Cortex of kidney (tissue), 1 donor: Measurements from ENCODE around the gene YIF1B.

Experiments
- DNase-seq: peaks from one replicate; lab custom pipeline; 2025; lab: John Stamatoyannopoulos, UW

YIF1B gene

DNA sequence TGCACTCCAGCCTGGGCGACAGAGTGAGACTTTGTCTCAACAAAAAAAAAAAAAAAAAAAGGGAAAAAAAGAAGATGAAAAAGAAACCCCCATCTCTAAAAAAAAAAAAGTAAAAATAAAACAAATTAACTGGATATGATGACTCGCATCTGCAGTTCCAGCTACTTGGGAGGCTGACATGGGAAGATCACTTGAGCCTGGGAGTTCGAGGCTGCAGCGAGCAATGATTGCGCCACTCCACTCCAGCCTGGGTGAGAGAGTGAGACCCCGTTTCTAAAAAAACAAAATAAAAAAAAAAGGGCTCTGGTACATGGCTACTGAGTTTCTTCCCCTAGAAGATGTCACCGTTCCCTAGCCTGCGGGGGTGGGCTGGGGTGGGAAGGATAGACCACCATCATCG, 17.5 kb upstream of the YIF1B start:
- no peak for DNase-seq

DNA sequence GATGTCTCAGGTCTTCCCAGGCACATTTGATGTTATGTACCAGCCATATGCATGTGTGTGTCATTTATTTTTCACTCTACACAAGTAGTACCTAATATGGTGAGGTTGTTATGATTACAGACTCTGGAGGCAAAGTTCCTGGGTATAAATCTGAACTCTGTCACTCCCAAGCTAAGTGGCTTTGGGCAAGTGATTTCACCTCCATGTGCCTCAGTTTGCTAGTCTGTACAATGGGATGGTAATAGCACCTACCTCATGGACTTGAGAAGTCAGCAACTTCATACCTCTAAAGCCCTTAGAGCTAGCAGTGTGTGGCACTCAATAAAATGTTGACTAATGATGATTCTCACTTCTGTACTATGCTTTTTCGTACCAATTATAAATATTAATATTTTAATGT, 16.0 kb upstream of the YIF1B start:
- no peak for DNase-seq

DNA sequence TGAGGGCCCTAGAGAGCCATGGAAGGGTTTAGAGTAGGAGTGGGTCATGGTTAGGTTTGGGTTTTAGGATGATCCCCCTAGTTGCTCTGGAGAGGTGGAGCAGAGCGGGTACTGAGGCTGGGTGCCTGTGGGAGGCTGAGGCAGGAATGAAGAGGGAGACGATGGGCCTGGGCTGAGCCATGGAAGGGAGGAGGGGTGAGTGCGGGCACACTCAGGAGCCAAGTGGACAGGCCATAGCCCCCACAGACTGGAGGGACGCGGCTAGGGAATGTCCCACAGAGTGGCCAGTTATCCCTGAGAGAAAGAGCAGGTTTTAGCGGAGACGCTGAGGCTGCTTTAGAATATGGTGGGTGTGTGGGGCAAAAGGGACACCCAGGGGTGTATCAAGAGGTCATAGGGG, 13.9 kb upstream of the YIF1B start:
- no peak for DNase-seq

DNA sequence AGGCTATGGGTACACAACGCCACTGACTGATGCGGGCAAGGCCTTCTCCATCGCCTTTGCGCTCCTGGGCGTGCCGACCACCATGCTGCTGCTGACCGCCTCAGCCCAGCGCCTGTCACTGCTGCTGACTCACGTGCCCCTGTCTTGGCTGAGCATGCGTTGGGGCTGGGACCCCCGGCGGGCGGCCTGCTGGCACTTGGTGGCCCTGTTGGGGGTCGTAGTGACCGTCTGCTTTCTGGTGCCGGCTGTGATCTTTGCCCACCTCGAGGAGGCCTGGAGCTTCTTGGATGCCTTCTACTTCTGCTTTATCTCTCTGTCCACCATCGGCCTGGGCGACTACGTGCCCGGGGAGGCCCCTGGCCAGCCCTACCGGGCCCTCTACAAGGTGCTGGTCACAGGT, 10.8 kb upstream of the YIF1B start:
- no peak for DNase-seq

DNA sequence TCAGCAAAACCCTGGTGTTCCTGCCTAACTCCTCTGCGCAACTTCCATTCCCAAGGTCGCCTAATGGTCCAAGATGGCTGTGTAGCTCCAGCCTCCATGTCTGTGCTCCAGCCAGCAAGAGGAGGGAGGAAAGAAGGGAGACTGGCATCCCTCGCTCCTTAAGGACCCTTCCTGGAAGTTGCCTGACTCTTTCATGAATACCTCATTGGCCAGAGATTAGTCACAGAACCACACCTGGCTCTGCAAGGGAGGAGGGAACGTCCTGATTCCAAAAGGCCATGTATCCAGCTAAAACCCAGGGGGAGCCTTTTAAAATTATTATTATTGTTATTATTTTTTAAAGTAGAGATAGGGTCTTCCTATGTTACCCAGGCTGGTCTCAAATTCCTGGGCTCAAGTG, 8.7 kb upstream of the YIF1B start:
- no peak for DNase-seq

DNA sequence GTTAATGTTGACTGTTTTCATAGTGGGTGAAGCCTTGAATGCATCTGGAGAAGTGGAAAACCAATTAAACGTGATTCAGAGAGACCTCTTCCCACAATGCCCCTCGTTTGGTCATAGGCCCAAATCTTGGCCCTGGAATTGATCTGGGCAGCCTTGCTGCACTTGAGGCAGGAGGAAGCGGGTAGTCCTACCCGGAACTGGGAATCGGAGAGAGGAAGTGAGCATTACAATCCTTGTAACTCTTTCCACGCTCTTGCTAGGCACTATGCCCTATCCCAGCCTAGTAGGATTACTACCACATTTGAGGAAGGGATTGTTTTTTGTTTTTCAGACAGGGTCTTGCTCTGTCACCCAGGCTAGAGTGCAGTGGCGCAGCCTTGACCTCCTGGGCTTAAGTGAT, 7.5 kb upstream of the YIF1B start:
- DNase-seq: no peak

DNA sequence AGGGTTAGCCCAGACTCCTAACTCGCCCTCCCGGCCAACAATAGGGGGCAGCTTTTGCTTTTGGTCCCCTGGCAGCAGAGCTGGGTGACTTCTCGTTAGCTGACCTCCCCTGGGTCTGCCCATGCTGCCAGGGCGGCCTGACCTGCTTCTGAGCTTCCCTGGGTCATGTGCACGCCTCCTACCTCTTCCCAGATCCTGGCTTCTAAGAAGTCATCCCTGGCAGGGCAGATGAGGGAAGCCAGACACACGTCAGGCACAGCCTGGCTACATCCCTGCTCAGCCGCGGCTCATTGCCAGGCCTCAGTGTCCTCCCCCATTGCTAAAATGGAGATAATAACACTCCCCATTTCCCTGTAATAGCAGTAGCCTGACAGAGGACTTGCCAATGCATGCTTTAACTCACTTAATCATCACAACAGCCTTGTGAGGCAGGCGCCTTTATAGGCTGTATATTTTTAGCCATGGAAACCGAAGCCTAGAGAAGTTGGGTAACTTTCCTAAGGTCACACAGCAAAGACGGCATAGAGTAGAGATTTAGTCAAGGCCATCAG, 6.0 kb upstream of the YIF1B start:
- DNase-seq: no peak

DNA sequence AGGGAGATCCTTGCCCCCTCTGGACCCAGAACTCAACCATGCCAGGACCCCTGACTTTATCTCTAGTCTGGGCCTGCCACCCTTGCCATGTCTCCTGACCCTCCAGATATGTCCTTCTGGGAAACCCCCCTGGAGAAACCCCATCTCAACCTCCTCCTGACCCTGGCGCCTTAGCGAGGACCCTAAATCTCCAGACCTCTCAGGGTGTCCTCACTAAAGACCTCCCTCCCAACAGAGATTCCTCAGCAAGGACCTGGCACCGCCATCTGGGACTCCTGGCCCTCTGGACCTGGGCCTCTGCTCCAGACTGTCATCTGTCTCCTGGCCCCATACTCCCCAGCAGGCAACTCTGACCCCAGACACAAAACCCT, 5.2 kb upstream of the YIF1B start:
- no peak for DNase-seq

DNA sequence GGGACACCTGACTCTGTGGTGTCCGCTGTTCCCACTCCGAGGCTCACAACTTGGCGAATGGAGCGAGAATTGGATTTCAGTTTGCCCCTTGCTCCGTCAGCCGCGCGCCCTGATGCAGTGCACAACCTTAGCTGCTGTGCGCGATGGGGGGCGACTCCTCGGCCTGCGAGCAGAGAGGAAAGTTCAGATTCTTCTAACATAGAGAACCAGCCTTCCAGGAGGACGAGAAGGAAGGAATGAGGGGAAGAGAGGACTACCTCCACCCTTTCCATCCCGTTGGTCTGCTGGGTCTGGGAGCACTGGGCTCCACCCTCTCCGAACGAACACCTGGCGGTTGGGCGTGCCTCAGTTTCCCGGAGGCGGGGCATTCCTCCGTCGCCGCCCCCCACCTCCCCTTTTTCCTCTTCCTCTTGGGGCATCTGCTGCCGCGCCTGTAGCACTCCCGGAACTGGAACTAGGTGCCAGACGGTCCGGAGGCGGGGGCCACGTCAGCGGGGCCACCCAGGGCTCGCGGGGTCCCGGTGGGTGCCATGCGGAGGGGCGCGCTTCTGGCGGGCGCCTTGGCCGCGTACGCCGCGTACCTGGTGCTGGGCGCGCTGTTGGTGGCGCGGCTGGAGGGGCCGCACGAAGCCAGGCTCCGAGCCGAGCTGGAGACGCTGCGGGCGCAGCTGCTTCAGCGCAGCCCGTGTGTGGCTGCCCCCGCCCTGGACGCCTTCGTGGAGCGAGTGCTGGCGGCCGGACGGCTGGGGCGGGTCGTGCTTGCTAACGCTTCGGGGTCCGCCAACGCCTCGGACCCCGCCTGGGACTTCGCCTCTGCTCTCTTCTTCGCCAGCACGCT, 3.9 kb upstream of the YIF1B start, which contains the start of gene KCNK6:
Gene KCNK6 (plus strand): TSS at position 425 of the 838 bp plus-strand sequence. CDS start 106 bp downstream, at position 531.
- no peak for DNase-seq

DNA sequence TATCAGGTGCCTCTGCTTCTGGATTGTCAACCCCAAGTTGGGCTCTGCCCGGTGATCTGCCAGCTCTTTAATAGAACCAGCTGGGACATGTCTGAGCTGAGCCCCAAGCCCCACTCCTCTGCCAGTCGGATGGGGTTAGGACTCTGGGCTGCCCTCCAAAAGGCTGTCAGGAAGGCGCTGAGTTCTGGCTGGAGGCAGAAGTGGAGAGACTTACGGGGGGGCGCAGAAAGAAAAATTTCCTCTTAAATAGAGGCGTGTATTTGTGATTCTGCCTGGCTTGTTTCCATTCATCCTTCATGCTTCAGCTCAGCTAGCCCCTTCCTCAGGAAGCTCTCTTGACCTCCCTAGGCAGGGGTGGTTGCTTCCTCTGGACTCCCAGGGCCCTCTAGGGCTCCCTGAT, 2.9 kb upstream of the YIF1B start:
- no peak for DNase-seq

DNA sequence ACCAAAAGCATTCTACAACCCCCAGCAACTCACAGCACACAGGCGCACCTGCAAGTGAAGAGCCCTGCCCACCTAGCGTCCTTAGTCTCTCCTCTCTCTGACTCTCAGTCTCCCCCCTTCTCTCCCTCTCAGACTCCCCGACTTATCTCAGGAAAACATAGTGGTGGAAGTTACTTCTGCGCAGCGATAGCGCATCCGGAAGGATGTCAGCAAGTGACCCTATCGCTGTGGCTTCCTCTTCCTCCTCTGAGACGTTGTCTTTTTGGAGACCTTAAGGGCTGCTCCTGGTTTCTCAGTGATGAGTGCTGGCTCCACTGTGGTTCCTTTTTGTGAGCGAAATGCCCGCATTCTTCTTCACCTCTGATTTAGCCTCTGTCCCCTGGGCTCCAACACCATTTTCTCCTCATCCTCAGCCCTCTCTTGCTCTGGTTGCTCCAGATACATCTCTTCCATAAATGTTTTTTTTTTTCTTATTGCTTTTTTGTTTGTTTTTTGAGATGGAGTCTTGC, 1.4 kb upstream of the YIF1B start:
- no peak for DNase-seq

DNA sequence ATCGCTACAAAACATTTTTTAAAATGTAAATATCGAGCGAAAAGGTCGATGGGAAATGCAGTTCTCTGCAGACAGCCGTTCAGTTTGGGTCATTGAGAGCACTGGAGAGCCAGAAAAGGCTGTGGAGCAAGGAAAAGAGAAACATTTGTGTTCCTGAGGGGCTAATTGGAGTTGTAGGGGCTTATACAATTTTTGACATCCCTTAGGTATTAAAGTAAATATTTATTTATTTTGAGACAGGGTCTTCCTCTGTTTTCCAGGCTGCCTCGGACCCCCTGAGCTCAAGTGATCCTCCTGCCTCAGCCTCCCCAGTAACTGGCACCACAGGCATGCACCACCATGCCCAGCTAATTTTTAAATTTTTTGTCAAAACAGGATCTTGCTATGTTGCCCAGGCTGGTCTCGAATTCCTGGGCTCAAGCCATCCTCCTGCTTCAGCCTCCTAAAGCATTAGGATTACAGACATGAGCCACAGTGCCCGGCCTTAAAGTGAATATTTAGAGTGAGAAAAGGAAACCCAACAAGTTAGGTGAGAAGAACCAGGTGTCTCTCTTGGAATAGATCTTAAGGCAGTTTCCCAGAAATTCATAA, 825 bp upstream of the YIF1B start:
- DNase-seq: no peak

DNA sequence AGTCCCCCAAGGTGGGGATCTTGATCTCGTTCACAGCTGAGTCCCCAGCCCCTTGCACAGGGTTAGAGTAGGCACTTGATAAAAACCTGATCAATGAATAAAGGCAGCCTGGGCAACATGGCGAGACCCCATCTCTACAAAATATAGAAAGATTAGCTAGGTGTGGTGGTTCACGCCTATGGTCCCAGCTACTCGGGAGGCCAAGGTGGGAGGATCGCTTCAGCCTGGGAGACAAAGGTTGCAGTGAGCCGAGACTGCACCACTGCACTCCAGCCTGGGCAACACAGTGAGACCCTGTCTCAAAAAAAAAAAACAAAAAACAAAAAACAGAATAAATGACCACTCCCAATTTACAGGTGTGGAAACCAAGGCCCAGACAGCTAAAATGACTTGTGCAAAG, 4.8 kb downstream of the YIF1B start:
- DNase-seq: no peak

DNA sequence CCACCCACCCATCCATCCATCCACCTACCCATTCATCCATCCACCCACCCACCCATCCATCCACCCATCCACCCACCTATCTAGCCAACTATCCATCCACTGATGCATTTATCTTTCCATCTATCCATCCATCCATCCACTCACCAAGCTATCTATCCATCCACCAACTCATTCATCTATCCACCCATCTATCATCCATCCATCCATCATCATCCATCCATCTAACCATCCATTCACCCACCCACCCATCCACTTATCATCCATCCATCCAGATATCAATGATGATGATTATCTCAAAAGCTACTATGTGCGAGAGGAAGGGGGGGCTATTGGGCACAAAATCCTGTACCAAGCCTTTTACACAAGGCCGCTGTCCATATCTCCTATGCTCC, 5.5 kb downstream of the YIF1B start:
- DNase-seq: no peak

DNA sequence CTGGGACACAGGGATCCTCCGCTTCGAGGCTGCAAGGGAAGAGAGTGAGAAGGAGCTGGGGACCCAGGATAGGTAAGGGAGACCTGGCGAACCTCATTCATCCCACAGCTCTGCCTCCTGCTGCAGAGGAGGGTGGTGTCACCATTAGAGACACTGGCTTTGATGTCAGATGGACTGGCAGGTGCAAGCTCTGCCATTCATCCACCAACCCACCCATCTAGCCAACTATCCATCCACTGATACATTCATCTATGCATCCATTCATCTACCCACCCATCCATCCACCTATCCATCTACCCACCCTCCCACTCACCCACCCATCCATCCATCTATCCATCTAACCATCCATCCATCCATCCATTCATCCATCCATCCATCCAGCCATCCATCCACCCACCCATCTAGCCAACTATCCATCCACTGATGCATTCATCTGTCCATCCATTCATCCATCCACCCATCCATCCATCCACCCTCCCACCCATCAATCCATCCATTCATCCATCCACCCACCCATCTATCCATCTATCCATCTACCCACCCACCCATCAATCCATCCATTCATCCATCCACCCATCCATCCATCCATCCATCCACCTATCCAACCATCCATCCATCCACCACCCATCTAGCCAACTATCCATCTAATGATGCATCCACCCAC, 6.0 kb downstream of the YIF1B start:
- DNase-seq: no peak

DNA sequence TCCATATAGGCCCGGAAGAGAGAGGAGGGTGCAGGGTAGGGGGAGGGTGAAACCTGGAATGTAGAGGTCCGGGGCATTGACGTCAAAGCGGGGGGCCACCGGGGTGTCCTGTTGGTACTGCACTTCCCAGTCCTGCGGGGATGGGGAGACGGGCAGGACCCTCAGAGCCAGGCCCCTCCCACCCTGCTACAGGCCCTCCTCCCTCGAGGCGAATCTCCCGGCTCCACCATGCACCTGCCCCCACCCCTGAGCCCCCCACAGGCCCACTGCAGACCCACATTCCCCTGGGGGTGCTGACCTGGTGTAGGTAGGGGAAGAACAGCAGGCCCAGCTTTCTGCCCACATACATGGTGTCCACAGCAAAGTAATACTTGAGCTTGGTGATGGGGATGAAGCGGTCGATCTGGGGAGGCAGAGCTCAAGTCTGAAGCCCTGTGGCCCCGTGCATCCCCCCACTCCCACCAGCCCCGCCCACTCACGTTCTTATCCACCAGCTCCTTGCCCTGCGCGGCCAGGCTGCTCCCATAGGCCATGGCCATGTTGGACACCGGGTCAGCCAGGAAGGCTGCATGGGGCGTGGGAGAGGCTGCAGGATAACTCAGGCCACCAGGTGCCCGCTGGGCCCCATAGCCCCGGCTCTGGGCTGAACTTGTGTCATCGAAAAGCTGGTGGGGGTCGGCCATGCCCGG, 6.7 kb downstream of the YIF1B start:
- no peak for DNase-seq

DNA sequence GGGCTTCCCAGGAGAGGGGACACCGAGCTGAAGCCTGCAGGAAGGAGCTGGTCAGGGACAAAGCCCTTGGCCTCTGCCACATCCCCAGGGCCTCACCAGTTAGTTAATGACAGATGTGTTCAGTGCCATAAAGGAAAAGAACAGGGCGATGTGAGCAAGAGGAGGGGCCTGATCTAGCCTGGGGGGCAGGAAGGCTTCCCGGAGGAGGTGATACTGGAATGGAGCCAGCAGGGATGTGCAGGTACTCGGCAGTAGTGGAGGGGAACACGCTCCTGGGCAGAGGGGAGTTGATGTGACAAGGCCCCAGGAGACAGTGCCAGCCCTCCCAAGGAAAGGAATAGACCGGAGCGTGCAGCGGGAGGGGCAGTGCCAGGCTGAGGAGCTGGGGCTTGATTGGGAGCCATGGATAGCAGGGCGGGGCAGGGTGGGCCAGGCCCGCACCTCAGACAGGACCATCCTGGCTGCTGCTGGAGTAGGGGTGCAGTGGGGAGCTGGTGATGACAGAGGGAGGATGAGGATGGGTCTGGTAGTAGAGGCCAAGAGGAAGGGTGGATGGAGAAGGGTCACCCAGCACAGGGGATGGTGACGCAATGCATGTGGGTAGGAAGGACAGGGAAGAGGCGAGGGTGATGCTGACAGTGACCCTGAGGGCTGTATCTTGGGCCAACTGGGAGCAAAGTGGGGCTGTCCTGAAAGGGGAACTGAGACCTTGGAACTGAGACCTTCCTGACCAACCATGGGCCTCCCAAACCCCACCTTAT, 7.6 kb downstream of the YIF1B start:
- no peak for DNase-seq

DNA sequence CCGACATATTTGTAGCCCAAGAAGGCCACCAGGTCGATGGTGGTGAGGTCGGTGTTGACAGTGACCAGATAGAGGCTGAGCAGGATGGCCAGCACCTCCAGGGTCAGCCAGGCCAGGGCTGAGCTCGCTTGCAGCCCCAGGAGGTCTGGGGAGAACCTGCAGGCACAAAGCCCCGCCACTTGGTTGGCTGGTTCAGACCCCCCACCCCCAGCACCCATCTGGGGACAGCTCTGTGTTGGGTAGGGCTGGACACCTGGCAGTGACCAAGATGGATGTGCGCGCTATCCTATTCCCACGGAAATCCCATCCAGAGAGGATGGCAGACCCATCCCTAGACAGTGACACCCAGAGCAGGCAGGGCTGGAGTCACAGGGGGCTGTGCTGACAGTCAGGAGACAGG, 8.2 kb downstream of the YIF1B start:
- DNase-seq: no peak

DNA sequence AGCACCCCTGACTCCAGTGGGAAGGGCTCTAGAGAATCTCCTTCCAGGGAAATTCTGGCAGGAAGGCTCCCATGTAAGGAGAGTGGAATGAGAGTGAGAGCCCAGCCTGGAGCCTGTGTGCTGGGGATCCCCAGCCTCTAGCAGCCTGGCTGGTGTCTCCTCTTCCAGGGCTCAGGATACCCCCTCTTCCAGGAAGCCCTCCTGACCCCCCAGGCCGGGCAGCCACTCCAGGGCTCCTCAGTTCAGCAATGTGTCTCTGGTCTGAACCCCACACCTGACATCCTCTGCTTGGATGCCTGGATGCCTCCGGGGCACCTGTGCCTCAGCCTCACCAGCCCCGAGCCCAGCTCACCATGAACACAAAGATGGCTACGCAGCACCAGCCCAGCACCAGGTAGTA, 8.7 kb downstream of the YIF1B start:
- DNase-seq: no peak

DNA sequence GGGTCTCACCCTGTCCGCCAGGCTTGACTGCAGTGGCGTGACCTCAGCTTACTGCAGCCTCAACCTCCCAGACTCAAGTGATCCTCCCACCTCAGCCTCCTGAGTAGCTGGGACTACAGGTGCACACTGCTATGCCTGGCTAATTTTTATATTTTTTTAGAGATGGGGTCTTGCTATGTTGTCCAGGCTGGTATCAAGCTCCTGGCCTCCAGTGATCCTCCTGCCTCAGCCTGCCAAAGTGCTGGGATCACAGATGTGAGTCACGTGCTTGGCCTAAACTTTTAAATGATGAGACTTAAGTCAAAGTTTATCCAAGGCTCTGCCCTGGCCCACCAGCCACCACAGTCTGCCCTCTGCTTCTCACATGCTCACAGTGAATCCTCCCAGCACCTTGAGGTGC, 9.5 kb downstream of the YIF1B start:
- DNase-seq: no peak

DNA sequence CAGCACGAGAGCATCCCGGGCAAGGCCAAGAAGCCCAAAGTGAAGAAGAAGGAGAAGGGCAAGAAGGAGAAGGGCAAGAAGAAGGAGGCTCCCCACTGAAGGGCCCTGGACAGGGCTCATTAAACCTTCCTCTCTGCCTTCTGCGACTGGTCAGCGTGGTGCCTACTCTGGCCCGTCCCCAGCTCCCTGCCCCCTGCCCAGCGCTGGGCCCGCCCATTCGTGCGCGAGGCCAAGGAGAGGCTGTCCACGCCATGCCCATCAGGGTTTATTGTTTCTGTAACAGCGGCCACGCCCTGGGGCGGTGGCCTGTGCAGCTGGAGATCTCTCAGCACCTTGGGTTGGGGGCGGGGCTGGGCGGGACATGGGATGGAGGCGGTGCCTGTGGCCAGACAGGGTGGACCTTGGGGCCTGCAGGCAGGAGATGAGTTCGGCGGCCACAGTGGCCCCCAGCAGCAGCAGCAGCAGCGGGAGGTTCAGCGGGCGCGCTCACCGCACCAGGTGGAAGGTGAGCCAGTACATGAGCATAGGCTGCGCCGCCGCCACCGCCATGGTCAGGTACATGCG, 10.8 kb downstream of the YIF1B start:
- no peak for DNase-seq
